Measurements from ENCODE around the gene RPN1. TPM values are rescaled to one million over a fixed set of nuclear protein-coding genes. Genes with fewer than 3 reads are reported as not detected.

The RPN1 gene
- total RNA-seq, 4 donors from 2014 or later, result 125 to 184 (median 143) TPM

DNA sequence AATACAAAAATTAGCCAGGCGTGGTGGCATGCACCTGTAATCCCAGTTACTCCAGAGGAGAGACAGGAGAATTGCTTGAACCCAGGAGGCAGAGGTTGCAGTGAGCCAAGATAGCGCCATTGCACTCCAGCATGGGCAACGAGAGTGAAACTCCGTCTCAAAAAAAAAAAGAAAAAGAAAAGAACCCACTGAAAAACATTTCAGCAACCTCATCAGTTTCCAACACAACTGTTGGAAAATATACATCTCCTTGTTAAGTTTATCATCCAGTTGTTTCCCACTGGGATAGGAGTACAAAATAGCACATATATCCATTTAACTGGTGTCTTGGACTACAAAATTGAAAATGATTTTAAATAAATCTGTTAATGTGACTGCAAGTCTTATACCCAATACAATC, 2.2 kb downstream of the RPN1 start:
- intact Hi-C loops (cut with DNase I; ENCODE audit: low total_unique reads), result no loop called here
- no peaks in the 10 kb centered on the region for H3K9me3 ChIP-seq
- in situ Hi-C loops (cut with MboI; ENCODE audit: low pct_ligation_motif_present in 1 of 4, low pct_unique_long_range_greater_than_20kb in 1 of 4, low sequenced_read_pairs in 3 of 4), result no loop called here
- H3K36me3 ChIP-seq, result peaks cover 0 to 12% (median 0%) of the 10 kb centered on the region in 4 donors
- H3K27ac ChIP-seq, result peak overlapping the region in 1 of 4 donors; percentile 99
- no peak for DNase-seq
- WGBS, 2 donors (ENCODE audit: low coverage in 1 of 2), result 74 to 86% methylated on average over 4 of the region's 4 CpGs
- no peaks in the 10 kb centered on the region for H3K27me3 ChIP-seq
- TF ChIP-seq, protein P1, sequence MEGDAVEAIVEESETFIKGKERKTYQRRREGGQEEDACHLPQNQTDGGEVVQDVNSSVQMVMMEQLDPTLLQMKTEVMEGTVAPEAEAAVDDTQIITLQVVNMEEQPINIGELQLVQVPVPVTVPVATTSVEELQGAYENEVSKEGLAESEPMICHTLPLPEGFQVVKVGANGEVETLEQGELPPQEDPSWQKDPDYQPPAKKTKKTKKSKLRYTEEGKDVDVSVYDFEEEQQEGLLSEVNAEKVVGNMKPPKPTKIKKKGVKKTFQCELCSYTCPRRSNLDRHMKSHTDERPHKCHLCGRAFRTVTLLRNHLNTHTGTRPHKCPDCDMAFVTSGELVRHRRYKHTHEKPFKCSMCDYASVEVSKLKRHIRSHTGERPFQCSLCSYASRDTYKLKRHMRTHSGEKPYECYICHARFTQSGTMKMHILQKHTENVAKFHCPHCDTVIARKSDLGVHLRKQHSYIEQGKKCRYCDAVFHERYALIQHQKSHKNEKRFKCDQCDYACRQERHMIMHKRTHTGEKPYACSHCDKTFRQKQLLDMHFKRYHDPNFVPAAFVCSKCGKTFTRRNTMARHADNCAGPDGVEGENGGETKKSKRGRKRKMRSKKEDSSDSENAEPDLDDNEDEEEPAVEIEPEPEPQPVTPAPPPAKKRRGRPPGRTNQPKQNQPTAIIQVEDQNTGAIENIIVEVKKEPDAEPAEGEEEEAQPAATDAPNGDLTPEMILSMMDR (IDR thresholded peaks at IDR 0.05), result no peak
- TF ChIP-seq POLR2A (IDR thresholded peaks at IDR 0.05), result no peak
- peak overlapping the region in 1 of 4 donors; percentile 97 for H3K4me3 ChIP-seq
- peaks cover 0 to 41% (median 15%) of the 10 kb centered on the region in 4 donors for H3K4me1 ChIP-seq

DNA sequence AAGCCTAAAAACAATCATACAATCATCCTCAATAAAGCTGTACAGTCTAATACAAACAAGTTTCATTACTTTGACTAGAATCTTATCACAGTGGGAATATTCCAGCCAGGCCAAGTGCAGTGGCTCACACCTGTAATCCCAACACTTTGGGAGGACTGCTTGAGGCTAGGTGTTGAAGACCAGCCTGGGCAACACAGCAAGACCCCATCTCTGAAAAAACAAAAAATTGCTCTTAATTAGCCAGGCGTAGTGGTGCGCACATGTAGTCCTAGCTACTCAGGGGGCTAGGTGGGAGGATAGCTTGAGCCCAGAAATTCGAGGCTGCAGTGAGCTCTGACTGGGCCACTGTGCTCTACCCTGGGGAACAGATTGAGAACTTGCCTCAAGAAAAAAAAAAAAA, 3.3 kb downstream of the RPN1 start:
- no peak for DNase-seq
- in situ Hi-C loops (cut with MboI; ENCODE audit: low pct_ligation_motif_present in 1 of 4, low pct_unique_long_range_greater_than_20kb in 1 of 4, low sequenced_read_pairs in 3 of 4), result no loop called here

DNA sequence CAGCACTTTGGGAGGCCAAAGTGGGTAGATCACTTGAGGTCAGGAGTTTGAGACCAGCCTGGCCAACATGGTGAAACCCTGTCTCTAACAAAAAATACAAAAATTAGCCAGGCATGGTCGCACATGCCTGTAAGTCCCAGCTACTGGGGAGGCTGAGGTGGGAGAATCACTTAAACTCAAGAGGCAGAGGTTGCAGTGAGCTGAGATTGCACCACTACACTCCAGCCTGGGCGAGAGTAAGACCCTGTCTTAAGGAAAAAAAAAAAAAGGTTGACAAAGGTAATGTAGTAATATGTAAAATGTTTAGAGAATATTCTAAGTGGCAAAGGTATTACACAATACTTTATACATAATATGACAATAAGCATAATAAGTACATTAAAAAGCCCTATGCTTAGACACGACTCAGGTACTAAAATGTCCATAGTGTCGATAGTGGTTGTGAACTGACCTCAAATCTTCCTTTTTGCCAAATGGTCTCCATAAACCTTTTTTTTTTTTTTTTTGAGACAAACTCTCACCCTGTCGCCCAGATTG, 16.5 kb downstream of the RPN1 start:
- Histone ChIP-seq H3K4me1 (no peaks in the 10 kb centered on the region), H3K27ac (no peak overlapping the region), H3K9me3 (no peaks in the 10 kb centered on the region), H3K27me3 (no peaks in the 10 kb centered on the region), H3K4me3 (no peak overlapping the region), H3K36me3 (peaks cover 0 to 43% (median 20%) of the 10 kb centered on the region in 4 donors)
- in situ Hi-C loops (cut with MboI; ENCODE audit: low pct_ligation_motif_present in 1 of 4, low pct_unique_long_range_greater_than_20kb in 1 of 4, low sequenced_read_pairs in 3 of 4), result no loop called here
- intact Hi-C loops (cut with DNase I; ENCODE audit: low total_unique reads), result no loop called here
- WGBS, 2 donors (ENCODE audit: low coverage in 1 of 2), result 91 to 97% methylated on average over 3 to 5 of the region's 5 CpGs
- no peak for DNase-seq
- TF ChIP-seq POLR2A (IDR thresholded peaks at IDR 0.05) (no peak), POLR2AphosphoS5 (IDR thresholded peaks at IDR 0.05) (no peak), EP300 (IDR thresholded peaks at IDR 0.05; ENCODE audit: low read depth) (no peak)
- TF ChIP-seq, protein P1 (IDR thresholded peaks at IDR 0.05), result no peak

More for the DNA sequence above, 3.3 kb downstream of the RPN1 start:
- peaks cover 0 to 12% (median 4%) of the 10 kb centered on the region in 4 donors for H3K36me3 ChIP-seq
- TF ChIP-seq, protein P1 (IDR thresholded peaks at IDR 0.05), result no peak
- TF ChIP-seq EP300 (IDR thresholded peaks at IDR 0.05; ENCODE audit: low read depth) (no peak), POLR2A (IDR thresholded peaks at IDR 0.05) (no peak)
- no peaks in the 10 kb centered on the region for H3K9me3 ChIP-seq
- peaks cover 0 to 41% (median 15%) of the 10 kb centered on the region in 4 donors for H3K4me1 ChIP-seq
- no peaks in the 10 kb centered on the region for H3K27me3 ChIP-seq
- H3K4me3 ChIP-seq, result no peak overlapping the region
- no peak overlapping the region for H3K27ac ChIP-seq
- 96 to 100% methylated on average over 1 to 3 of the region's 3 CpGs for WGBS, 2 donors (ENCODE audit: low coverage in 1 of 2)
- intact Hi-C loops (cut with DNase I; ENCODE audit: low total_unique reads), result no loop called here

DNA sequence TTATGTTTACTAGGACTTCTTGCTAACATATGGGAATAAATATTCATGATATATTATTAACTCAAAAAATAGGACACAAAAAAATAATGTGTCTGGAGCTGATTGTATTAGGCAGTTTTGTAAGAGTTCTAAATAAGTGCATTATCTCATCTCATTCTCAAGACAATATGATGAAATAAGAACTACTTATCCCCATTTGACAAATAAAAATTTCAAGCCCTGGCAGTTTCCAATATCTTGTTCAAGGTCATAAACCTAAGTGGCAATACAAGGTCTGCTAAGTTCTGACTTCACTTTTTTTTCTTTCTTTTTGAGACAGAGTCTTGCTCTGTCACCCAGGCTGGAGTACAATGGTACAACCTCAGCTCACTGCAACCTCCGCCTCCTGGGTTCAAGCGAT, 18.3 kb downstream of the RPN1 start:
- TF ChIP-seq POLR2AphosphoS5 (IDR thresholded peaks at IDR 0.05) (no peak), POLR2A (IDR thresholded peaks at IDR 0.05) (no peak)
- Histone ChIP-seq H3K4me3 (no peak overlapping the region), H3K4me1 (no peaks in the 10 kb centered on the region), H3K27ac (no peak overlapping the region), H3K27me3 (no peaks in the 10 kb centered on the region), H3K36me3 (peaks cover 0 to 49% (median 18%) of the 10 kb centered on the region in 4 donors), H3K9me3 (no peaks in the 10 kb centered on the region)
- WGBS, 2 donors (ENCODE audit: low coverage in 1 of 2), result 100% methylated on average over 2 of the region's 2 CpGs; no CpG with 5 or more reads in 1 of the 2 donors
- in situ Hi-C loops (cut with MboI; ENCODE audit: low pct_ligation_motif_present in 1 of 4, low pct_unique_long_range_greater_than_20kb in 1 of 4, low sequenced_read_pairs in 3 of 4), result no loop called here
- DNase-seq, result no peak
- intact Hi-C loops (cut with DNase I; ENCODE audit: low total_unique reads), result no loop called here

DNA sequence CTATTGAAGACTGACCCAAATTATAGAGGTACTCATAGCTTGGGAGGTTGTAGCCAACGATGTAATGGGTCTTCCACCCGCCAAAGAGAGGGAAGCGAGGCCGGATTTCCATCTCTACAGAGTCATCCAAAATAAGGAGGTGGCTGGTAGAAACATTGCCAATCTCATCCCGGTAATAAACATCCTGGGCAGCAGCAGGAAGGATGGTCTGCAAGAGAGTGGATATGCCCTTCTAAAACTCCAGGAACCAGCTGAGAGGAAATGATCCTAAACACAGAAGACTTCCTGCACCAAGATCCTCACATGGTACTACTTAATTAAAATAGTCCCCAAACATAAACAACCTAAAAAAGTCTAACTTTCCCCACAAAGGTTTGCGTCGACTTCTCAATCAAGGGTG, 20.7 kb downstream of the RPN1 start:
- in situ Hi-C loops (cut with MboI; ENCODE audit: low pct_ligation_motif_present in 1 of 4, low pct_unique_long_range_greater_than_20kb in 1 of 4, low sequenced_read_pairs in 3 of 4), result no loop called here
- WGBS, 2 donors (ENCODE audit: low coverage in 1 of 2), result 76 to 91% methylated on average over 6 to 7 of the region's 7 CpGs
- Histone ChIP-seq H3K27ac (no peak overlapping the region), H3K4me3 (no peak overlapping the region), H3K36me3 (peaks cover 0 to 52% (median 25%) of the 10 kb centered on the region in 4 donors), H3K4me1 (no peaks in the 10 kb centered on the region), H3K9me3 (no peaks in the 10 kb centered on the region), H3K27me3 (no peaks in the 10 kb centered on the region)
- no peak for DNase-seq
- TF ChIP-seq, protein P1 (IDR thresholded peaks at IDR 0.05), result no peak
- TF ChIP-seq POLR2A (IDR thresholded peaks at IDR 0.05) (no peak), POLR2AphosphoS5 (IDR thresholded peaks at IDR 0.05) (no peak), EP300 (IDR thresholded peaks at IDR 0.05; ENCODE audit: low read depth) (no peak)
- intact Hi-C loops (cut with DNase I; ENCODE audit: low total_unique reads), result no loop called here

All from transverse colon (tissue), 4 donors.